HTR-8/SVneo (cell line): ENCODE data around the gene CD276.
"Not testable (repeated sequence)": the region's sequence is repeated elsewhere in the genome, so short reads cannot be mapped to it uniquely, and the experiment has no call there.

ENCODE experiments used
- DNase-seq: peaks from one replicate; pipeline ENCODE4 v3.0.0; 2011; ENCODE audit warnings: low spot score, mixed read lengths; ENCODE audit not compliant: insufficient read length
- FAIRE-seq: peaks from 2 replicates; lab custom pipeline; 2011; peaks lifted over from hg19 to GRCh38; lab: Jason Lieb, UNC

Gene CD276

GRCh38 chr15:73683257-73683776 lies 866 bp upstream of the CD276 start:
- DNase-seq (peak; percentile 62), FAIRE-seq (peak; percentile 89)

- DNase-seq (no peak), FAIRE-seq (no peak)
These were observed 635 bp downstream of the CD276 start for GRCh38 chr15:73684581-73685455.

- FAIRE-seq, result no peak
- no peak for DNase-seq
These were observed 1.8 kb downstream of the CD276 start for GRCh38 chr15:73685981-73686380.

- FAIRE-seq (peak; percentile 68), DNase-seq (peak; percentile 78)
These were observed 2.6 kb downstream of the CD276 start for GRCh38 chr15:73686781-73687256.

- no peak for DNase-seq
- FAIRE-seq, result no peak
These were observed 3.2 kb downstream of the CD276 start for GRCh38 chr15:73687351-73687750.

- DNase-seq, result no peak
- FAIRE-seq, result no peak
These were observed 4.3 kb downstream of the CD276 start for GRCh38 chr15:73688455-73688854.

- FAIRE-seq (no peak), DNase-seq (no peak)
These were observed 7.2 kb downstream of the CD276 start for GRCh38 chr15:73691396-73691795.

- FAIRE-seq (no peak), DNase-seq (no peak)
These were observed 10.2 kb downstream of the CD276 start for GRCh38 chr15:73694419-73694818.

- no peak for DNase-seq
- no peak for FAIRE-seq
These were observed 11.8 kb downstream of the CD276 start for GRCh38 chr15:73695773-73696640.

GRCh38 chr15:73696641-73697001 lies 12.4 kb downstream of the CD276 start:
- DNase-seq (no peak), FAIRE-seq (no peak)

- FAIRE-seq, result peak; percentile 20
- DNase-seq, result peak; percentile 84
These were observed 12.9 kb downstream of the CD276 start for GRCh38 chr15:73697033-73697467.

- FAIRE-seq (no peak), DNase-seq (no peak)
These were observed 15.3 kb downstream of the CD276 start for GRCh38 chr15:73699249-73700040.

GRCh38 chr15:73700041-73700842 lies 16.1 kb downstream of the CD276 start:
- no peak for FAIRE-seq

GRCh38 chr15:73702311-73703239 lies 18.4 kb downstream of the CD276 start:
- FAIRE-seq, result peak; percentile 60
- DNase-seq, result not testable (repeated sequence)

More at GRCh38 chr15:73700041-73700842, 16.1 kb downstream of the CD276 start:
- DNase-seq, result peak; percentile 70

GRCh38 chr15:73703601-73704000 lies 19.4 kb downstream of the CD276 start:
- DNase-seq, FAIRE-seq: not testable (repeated sequence)

GRCh38 chr15:73704142-73704868 lies 20.1 kb downstream of the CD276 start:
- FAIRE-seq, result peak; percentile 80
- not testable (repeated sequence) for DNase-seq
